Stimulated activated CD4-positive, alpha-beta T cell treated with anti-CD3 and anti-CD28 coated beads, Interleukin-12 subunit alpha, Interleukin-12 subunit beta, amount 100 ng/mL, for 48 hours (primary cell): ENCODE data around the gene HIBADH.

Source experiments
- DNase-seq, 3 donors: peaks; one replicate each; pipeline ENCODE4 v3.0.0-alpha.2; 2020; ENCODE audit warnings: low read depth in 2 of 3, low spot score in 1 of 3

Gene HIBADH

DNA sequence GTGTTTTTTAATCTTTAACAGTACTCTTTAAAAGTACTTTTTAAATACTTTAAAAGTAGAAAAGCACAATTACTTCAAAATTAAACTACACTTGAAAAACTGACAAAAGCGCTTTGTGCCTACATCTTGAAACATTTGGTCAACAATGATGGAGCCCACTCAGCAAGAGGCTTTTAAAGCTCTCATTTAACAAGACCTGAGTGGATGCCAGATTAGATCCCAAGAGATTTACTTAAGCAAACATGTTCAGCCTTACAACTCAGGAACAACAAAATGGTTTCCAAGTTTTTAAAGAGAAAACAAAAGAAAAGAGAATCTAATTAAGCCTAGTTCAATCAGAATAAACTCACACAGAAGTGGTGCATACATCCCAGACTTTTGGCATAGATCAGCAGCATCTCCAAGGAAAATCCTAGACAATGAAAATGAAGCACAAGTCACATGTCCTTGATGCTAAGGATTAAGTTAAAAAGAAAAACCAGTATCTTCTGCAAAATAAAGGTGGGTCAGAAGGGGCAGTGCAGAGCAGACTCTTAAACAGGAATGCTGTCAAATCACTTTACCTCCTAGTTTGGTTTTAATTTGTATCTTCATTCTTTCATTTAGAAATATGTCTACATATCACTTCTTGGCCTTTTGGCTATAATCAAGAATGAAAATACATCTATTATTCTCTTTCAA, 26.2 kb downstream of the HIBADH start:
- DNase-seq = no peak

DNA sequence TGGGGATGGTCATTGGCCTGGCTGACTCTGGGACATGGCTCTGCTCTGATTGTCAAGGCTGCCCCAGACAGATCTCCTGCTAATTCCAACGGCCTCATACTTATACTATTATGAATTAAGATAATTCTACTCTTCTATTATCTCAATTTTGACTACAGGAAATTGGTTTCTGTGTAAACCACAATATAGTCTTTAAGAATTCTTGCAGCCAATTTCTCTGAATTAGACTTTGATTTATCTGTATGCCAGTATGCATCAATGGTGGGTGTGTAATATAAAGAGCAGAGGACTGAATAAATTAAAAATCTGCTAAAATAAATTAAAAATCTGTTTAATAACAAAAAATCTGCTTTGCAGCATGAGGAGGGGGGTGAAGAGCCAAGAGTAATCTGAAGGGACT, 27.0 kb downstream of the HIBADH start:
- DNase-seq = no peak

DNA sequence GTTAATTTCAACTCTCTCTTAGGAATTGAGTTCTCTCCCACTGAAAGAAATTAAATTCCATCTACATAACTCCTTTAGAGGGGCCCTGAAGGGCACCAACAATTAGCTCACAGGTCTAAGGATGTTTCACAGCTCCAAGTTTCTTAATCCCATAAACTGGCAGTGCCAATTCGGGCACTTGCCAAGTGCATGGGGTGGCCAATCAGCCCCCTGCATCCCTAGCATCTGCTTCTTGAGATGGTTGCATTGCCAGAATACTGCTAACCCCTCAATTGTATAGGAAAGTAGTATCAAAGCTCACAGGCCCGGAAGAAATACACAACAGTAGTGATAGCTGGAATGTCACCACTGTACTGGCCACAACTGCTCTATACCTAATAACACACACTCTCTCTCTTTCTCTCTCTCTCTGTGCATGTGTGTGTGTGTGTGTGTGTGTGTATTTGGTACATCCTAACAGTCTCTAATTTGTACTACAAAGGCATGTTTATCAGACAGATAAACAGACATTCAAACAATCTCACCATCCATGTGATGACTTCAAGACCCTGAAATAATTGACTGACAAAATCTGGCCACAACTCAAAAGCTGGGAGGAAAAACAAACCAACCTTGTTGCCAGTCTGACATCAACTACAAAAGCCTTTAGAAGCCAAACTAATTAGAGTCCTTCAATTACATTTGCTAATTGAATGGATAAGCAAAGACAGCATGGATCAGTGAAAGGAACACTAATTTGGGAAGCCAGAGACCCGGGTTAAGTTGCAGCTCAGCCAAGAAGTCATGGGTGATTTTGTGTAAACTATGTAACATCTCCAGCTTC, 27.8 kb downstream of the HIBADH start:
- no peak for DNase-seq

DNA sequence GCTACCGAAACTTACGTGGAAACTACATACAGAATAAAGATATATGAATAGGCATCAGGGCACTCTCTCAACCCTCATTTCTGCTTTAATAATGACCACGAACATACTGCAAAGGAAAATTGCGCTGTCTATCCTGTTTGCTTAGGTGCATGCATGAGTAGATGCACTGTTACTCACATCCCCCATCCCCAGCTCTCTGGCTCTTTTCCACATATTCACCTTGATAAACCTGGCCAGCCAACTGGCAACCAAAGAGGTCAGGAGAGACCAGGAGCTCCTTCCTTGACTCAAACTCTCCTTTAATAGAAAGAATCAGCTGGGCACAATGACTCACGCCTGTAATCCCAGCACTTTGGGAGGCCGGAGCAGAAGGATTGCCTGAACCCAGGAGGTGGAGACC, 29.6 kb downstream of the HIBADH start:
- no peak for DNase-seq

DNA sequence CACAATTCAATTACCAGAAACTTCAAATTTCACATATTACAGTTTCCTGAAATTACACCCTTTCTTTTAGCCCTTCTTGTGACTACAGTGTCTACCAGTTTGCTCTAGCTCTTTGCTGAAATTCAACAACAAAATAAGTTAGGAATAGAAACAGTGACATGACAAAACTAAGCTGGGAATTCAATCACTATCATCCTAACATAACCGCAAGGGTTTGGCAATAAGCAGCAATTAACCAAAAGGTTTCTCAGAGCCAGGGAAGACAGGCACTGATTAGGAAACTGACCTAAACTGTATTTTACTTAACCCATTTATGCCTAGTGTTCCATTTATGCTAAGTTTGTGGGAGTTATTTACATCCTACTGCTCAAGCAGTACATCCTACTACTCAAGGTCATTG, 31.3 kb downstream of the HIBADH start:
- no peak for DNase-seq

DNA sequence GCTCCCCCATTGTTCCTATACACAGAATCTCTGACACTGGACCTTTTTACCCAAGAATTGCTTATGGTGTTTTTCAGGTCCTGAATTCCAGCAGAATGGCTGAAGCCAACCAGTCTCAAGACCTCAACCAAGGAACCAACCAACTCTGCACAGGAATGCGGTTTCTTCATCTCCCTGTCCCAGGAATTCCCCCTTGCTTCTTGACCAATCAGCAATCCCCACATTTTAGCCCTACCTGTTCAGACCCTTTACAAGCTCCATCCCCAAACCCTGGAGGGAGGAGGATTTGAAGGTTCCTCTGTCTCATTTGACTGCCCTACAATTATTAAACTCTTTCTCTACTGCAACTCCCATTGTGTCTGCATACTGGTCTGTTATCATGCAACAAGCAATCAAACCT, 35.5 kb downstream of the HIBADH start:
- DNase-seq = no peak

DNA sequence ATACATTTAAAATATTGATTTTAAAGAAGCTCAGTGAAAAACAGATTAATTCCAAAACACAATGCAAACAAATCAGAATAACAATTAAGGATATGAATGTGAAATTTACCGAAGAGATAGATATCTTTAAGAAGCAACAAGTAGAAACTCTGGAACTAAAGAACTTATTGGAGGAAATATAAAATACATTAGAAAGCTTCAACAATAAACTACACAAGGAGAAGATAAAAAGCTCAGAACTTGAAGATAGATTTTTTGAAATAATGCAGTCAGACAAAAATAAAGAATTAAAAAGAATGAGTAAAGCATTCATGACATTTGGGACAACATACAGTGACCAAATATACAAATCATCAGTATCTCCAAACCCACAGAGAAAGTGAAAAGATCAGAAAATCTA, 43.2 kb downstream of the HIBADH start:
- no peak for DNase-seq

DNA sequence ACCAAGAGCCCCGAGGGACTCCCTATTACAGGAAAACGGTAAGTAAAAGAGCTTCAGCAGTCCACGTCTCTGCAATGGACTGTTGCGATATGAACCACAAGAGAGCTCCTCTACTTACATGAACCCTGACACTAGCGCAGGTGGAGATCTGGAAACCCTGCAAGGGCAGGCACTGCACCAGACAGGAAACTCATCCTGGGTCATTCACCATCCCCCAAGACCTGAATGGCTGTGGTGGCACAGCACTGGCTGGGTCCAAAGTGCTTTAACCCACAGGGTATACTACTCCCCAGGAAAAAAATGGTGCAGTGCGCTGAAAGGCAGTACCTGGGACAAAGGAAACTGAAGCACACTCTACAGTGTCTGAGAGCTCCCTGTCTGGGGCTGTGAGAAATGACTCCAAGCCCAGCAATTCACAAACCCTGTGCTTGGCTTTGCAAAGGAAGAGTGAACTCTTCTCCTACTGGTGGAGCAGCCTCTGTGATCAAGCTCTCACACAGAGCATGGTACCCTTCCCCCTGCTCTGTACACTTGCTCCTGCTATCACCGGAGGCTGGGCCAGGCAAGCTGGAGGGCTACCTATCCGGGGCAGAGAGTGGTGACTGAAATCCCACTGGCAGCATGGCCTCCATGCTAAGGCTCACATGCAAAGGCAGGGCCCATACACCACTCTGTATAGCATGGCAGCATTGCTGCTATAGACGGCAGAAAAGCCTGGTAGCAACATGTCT, 44.9 kb downstream of the HIBADH start:
- DNase-seq = no peak

DNA sequence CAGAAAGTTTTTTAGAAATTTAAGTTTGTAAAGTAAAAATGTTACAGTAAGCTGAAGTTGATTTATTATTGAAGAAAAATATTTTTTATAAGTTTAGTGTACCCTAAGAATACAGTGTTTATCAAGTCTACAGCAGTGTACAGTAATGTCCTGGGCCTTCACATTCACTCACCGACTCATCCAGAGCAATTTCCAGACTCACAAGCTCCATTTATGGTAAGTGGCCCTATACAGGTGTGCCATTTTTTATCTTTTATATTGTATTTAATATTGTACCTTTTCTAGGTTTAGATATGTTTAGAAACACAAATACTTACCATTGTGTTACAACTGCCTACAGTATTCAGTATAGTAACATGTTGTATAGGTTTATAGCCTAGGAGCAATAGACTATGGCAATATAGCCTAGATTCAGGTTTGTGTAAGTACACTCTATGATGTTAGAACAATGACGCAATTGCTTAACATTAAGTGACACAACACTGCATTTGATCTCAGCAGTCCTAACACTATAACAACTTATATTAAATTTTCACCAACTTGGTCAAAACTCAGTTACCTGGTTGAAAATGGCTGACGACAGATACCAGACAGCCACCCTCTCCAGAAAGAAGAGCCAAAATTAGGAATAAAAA, 45.7 kb downstream of the HIBADH start:
- DNase-seq = no peak

DNA sequence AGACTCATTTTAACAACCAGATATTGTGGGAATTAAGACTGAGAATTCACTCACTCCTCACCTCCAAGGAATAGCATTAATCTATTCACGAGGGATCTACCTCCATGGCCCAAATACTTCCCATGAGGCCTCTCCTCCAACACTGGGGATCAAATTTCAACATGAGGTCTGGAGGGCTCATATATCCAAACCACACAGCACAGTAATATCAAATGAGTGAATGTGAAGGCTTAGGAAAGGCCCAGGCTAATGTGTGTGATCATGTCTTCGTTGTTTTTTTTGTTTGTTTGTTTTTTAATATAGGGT, 46.5 kb downstream of the HIBADH start:
- DNase-seq = no peak

DNA sequence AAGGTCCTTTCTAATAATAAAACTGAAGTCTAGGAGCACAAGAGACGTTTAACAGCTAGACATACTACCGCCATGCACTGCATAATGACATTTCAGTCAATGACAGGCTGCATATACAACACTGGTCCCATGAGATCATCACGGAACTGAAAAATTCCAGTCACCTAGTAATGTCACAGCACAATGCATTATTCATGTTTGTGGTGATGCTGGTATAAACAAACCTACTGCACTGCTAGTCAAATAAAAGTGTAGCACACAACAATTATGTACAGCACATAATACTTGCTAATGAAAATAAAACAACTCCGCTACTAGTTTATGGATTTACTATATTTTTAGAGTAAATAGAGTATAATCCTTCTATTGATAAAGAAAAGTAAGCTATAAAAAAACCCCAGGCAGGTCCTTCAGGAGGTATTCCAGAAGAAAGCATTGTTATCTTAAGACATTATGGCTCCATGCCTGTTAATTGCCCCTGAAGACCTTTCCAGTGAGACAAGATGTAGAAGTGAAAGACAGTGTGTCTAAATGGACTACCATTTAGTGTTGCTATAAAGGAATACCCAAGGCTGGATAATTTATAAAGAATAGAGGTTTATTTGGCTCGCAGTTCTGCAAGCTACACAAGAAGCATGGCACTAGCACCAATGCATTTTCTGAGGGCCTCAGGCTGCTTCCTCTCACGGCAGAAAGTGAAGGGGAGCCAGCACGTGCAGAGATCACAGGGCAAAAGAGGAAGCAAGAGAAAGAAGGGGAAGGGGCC, 47.1 kb downstream of the HIBADH start:
- DNase-seq = no peak

DNA sequence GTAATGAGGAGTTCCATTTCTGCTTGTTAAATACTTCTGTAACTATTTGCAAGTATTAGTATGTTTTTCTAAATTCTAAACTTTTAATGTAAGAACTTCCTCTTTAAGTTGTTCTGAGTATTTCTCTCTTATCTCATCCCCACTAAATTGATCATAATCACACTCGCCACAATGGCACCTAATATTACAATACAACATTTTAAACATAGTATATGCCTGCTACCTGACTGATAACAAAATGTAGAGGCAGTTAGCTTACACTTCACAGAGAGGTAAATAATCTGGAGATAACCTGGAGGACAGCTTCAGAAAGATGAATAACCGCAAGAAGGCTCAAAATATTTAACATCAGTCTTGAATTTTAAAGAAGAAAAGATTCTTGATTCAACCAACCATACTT, 48.6 kb downstream of the HIBADH start:
- no peak for DNase-seq

DNA sequence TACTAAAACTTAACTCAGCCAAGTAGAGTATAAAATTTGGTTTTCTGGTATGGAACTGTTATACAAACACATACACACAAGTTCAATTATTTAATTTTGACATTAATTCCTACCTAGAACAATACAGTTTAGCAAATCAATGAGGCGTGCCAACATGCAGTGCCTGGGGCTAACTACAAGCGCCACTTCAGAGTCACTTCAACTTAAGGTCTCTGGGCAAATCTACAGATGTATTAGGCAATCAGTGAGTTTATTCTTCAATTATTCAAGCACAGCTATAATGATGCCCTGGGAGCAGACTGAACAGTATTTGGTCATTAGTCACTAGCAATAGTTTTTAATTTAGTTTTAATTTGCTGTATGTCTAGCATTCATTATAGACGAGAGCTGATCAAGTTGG, 51.6 kb downstream of the HIBADH start:
- DNase-seq = no peak

DNA sequence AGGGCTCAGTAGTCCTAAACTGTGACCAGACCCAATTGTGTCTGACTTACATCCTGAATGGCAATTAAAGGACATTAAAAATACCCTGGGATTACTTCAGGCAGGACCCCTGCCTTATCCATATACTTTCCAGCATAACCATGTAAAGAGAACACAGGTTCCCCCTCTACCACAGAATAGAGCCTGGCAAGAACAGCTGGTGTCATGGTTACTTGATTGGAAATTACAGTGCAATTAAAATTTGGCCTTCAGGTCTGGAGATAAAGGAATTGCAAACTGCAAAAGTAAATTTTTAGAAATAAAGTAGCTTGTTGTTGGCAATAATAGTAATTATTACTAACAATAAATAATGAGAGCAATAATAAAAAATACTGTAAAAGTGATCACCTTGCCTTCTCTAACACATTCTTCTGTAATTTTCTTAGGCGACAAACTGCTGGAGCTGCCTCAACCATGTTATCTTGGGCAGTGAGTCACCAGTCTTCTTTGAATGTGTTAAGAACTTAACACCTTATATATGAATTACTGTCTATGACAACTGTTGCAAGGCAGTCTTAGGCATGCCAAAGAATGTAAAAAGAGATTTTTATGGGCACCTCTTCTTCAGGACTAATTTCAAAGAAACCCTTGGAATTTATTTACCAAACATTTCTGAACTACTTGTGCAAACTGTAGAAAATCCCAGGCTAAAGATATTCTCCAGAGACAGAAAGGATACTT, 53.7 kb downstream of the HIBADH start:
- DNase-seq = no peak

DNA sequence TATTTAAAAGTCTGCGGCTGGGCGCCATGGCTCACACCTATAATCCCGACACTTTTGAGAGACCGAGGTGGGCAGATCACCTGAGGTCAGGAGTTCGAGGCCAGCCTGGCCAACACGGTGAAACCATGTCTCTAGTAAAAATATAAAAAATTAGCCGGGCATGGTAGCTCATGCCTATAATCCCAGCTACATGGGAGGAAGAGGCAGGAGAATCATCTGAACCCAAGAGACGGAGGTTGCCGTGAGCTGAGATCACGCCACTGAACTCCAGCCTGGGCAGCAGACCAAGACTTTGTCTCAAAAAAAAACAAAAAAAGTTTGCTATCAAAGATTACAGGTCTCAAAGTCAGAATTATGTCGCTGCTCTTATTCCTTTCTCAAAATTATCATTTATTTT, 55.5 kb downstream of the HIBADH start:
- DNase-seq = no peak

DNA sequence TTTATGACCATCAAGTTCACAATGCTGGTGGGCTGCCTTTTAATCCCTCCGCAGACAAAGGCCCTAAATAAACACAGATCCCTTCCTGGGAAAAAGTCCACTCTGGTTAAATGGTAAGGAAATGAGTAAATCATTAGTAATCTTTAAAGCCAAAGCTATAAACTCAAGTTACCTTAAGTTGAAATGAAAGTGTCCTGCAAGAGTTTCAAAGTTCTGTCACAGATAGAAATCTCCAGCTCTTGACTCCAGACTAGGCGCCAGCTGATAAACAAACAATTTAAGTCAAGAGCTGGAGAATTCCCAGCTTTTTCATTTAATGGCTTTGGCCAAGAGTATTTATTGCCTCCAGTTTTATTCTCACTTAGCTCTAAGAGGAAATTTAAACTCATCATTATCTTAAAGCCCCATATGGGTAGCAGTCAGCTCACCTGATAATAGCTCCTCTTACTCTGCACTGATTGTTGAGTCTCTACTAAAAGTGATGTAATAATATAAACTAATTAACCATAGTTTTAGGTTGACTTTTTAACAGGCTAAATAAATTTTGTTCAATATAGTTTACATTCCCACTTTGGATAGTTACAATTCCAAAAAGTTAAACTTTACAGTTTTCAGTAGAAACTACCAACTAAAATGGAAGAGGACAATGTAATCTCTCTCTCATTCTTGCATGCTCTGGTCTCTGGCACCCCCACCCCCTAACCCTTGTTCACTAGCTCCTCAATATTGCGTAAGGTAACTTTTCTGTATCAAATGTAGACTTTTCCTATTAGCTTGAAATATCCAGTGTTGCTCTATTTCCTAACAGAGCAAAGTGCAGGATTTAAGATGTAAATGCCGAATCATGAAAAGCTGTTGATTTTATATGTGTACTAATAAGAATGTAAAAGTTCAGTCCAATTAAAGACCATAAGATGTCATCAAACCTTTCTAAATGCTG, 56.1 kb downstream of the HIBADH start:
- no peak for DNase-seq

DNA sequence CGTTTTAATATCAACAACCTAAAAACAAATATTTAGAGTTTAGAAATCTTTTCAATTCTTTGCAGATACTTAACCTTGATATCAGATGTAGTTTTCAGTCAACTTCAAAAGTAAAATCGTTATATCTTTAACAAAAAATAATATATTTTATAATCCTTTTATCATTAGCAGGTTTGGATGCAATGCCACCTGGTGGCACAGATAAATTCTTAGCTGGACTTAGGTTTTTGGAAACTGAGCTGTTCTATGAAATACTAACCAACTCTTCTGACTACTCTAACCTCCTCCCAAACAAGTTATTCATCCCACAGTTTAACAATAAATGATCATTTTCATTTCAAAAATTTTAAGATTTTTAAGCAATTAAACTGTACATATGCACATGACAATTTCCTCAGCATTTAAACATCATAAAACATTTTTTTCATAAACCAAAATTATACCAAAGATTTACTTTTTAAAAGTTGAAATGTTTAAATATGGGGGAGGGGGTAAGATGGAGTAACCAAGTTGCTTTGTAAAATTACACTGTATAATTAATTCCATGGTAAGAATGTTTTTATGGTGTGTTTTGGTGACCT, 56.9 kb downstream of the HIBADH start:
- no peak for DNase-seq

DNA sequence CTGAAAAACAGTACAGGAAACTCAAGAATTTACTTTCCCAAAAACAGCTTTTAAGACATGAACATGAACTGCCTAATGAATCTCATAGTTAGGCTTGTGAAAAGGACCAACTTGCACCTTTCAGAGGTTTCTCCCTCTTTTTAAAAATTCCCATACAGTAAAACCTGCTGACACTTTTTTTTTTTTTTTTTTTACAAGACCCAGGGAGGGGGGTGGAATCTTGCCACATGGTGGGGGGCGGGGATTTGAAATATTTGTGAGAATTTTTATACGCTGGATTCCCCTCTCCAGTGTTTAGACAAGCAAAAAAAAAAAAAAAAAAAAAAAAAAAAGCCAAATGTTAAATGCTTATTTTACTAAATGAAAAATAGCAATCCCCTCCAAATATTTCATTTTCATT, 57.4 kb downstream of the HIBADH start:
- DNase-seq = no peak

DNA sequence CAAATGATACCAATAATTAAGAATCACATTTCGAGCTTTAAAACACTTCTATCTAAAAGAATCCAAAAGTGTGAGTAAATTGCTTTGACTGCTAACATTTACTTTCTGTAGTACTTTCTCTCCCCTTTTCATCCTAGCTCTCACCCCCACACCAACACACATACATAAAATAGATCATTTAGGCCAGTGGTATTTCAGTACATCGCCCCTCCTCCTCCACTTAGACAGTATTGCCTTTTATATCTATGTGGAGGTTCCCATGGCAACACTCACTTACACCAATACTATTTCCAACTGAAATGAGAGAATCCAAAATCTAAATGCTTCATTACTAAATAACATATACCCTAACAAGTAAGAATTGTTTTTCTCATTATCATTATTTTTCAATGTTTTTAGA, 58.9 kb downstream of the HIBADH start:
- no peak for DNase-seq
